ENCODE measurements around the gene PTPRU.

DNA sequence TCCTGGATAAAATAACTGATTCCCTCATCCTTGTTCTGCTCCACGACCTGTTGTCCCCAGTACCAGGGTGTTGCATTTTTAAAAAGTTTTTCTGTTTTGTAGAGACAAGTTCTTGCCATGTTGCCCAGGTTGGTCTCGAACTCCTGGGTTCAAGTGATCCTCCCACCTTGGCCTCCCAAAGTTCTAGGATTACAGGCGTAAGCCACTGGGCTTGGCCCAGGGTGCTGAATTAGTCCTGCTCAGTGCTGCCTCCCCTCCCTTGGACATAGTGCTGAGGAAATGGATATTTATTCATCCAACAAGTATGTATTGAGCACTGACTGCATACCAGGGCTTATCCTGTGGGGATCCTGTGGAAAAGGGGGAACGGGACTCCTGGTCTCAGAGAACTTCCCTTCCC is 126.4 kb downstream of the PTPRU start:
- TF ChIP-seq, protein P1, sequence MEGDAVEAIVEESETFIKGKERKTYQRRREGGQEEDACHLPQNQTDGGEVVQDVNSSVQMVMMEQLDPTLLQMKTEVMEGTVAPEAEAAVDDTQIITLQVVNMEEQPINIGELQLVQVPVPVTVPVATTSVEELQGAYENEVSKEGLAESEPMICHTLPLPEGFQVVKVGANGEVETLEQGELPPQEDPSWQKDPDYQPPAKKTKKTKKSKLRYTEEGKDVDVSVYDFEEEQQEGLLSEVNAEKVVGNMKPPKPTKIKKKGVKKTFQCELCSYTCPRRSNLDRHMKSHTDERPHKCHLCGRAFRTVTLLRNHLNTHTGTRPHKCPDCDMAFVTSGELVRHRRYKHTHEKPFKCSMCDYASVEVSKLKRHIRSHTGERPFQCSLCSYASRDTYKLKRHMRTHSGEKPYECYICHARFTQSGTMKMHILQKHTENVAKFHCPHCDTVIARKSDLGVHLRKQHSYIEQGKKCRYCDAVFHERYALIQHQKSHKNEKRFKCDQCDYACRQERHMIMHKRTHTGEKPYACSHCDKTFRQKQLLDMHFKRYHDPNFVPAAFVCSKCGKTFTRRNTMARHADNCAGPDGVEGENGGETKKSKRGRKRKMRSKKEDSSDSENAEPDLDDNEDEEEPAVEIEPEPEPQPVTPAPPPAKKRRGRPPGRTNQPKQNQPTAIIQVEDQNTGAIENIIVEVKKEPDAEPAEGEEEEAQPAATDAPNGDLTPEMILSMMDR (IDR thresholded peaks at IDR 0.05) = no peak
- TF ChIP-seq ZFX (IDR thresholded peaks at IDR 0.05; ENCODE audit: borderline replicate concordance) = no peak
